ENCODE results near the gene IL4R. TPM values are rescaled to one million over a fixed set of nuclear protein-coding genes. Genes with fewer than 3 reads are reported as not detected.

The IL4R gene
- polyA plus RNA-seq, 1 donor from 2014 or later: 0.07 TPM

GRCh38 chr16:27339180-27339579, 25.4 kb downstream of the IL4R start:
- Histone ChIP-seq H3K36me3 (ENCODE audit: insufficient read depth, low read length) (no peaks in the 10 kb centered on the region), H3K4me3 (ENCODE audit: low read length) (no peak overlapping the region), H3K27ac (ENCODE audit: low read length) (no peak overlapping the region), H4K20me1 (ENCODE audit: insufficient read depth) (no peaks in the 10 kb centered on the region), H3K27me3 (ENCODE audit: insufficient read depth, low read depth, low read length) (no peaks in the 10 kb centered on the region), H3F3A (ENCODE audit: insufficient read depth, low read length, poor library complexity, severe bottlenecking) (no peaks in the 10 kb centered on the region), H3K4me2 (ENCODE audit: low read length) (no peak overlapping the region), H2AFZ (ENCODE audit: low read depth, low read length) (no peak overlapping the region), H3K79me2 (replicated peaks; ENCODE audit: insufficient read depth, low read length) (no peaks in the 10 kb centered on the region), H3K9me2 (ENCODE audit: insufficient read depth, low read length) (no peaks in the 10 kb centered on the region), H3K9ac (ENCODE audit: low read length) (no peak overlapping the region), H3K9me3 (ENCODE audit: low read length) (no peaks in the 10 kb centered on the region)
- no peak for TF ChIP-seq SMC3 (conservative IDR thresholded peaks at IDR 0.05; ENCODE audit: poor library complexity)
- TF ChIP-seq CTCF (IDR thresholded peaks at IDR 0.05; ENCODE audit: poor library complexity, severe bottlenecking): no peak
- no peak for TF ChIP-seq MXI1 (conservative IDR thresholded peaks at IDR 0.05; ENCODE audit: poor library complexity, severe bottlenecking)
- no peak for TF ChIP-seq TAF1 (IDR thresholded peaks at IDR 0.05; ENCODE audit: low read depth)
- TF ChIP-seq EP300 (conservative IDR thresholded peaks at IDR 0.05; ENCODE audit: poor library complexity, severe bottlenecking): no peak
- no peak for TF ChIP-seq EZH2 (IDR thresholded peaks at IDR 0.05; ENCODE audit: borderline replicate concordance, insufficient read depth, low read length, poor library complexity, severe bottlenecking)

- H3K4me2 ChIP-seq (ENCODE audit: low read length): no peak overlapping the region
- H3K4me3 ChIP-seq (ENCODE audit: low read length): no peak overlapping the region
- no peaks in the 10 kb centered on the region for H3K9me3 ChIP-seq (ENCODE audit: low read length)
- H3F3A ChIP-seq (ENCODE audit: insufficient read depth, low read length, poor library complexity, severe bottlenecking): no peaks in the 10 kb centered on the region
- no peak overlapping the region for H3K9ac ChIP-seq (ENCODE audit: low read length)
- H2AFZ ChIP-seq (ENCODE audit: low read depth, low read length): no peak overlapping the region
- H3K27me3 ChIP-seq (ENCODE audit: insufficient read depth, low read depth, low read length): no peaks in the 10 kb centered on the region
- H3K9me2 ChIP-seq (ENCODE audit: insufficient read depth, low read length): no peaks in the 10 kb centered on the region
- no peaks in the 10 kb centered on the region for H3K36me3 ChIP-seq (ENCODE audit: insufficient read depth, low read length)
- H3K79me2 ChIP-seq (replicated peaks; ENCODE audit: insufficient read depth, low read length): no peaks in the 10 kb centered on the region
- H4K20me1 ChIP-seq (ENCODE audit: insufficient read depth): no peaks in the 10 kb centered on the region
- TF ChIP-seq EP300 (conservative IDR thresholded peaks at IDR 0.05; ENCODE audit: poor library complexity, severe bottlenecking) (no peak), POLR2AphosphoS5 (IDR thresholded peaks at IDR 0.05) (no peak), EZH2 (IDR thresholded peaks at IDR 0.05; ENCODE audit: borderline replicate concordance, insufficient read depth, low read length, poor library complexity, severe bottlenecking) (no peak), SMC3 (conservative IDR thresholded peaks at IDR 0.05; ENCODE audit: poor library complexity) (no peak), RAD21 (conservative IDR thresholded peaks at IDR 0.05) (no peak), REST (IDR thresholded peaks at IDR 0.05; ENCODE audit: borderline replicate concordance) (no peak), CTCF (IDR thresholded peaks at IDR 0.05; ENCODE audit: poor library complexity, severe bottlenecking) (no peak), MXI1 (conservative IDR thresholded peaks at IDR 0.05; ENCODE audit: poor library complexity, severe bottlenecking) (no peak), TAF1 (IDR thresholded peaks at IDR 0.05; ENCODE audit: low read depth) (no peak)
- H3K27ac ChIP-seq (ENCODE audit: low read length): no peak overlapping the region
Measured at GRCh38 chr16:27340654-27341053, 26.9 kb downstream of the IL4R start.
